B cell (primary cell): Measurements from ENCODE around the gene B4GALT4. TPM values are rescaled to one million over a fixed set of nuclear protein-coding genes. Genes with fewer than 3 reads are reported as not detected.

ENCODE experiments used
- ATAC-seq: fragments of 200-7000 bp; cut with Tn5 transposase; one replicate; pipeline ENCODE4 v1.10.0; 2021; ENCODE audit warnings: low read depth, mild to moderate bottlenecking, moderate number of reproducible peaks, moderate library complexity
- CTCF ChIA-PET: fragments of 350-600 bp; sonication (Branson Sonifier 250); formaldehyde crosslinking; loops from one replicate; lab custom pipeline; 2021; ENCODE audit warnings: antibody characterized with exemption, inconsistent platforms; lab: Charles Lee
- POLR2A ChIA-PET: fragments of 350-600 bp; sonication (Branson Sonifier 250); formaldehyde crosslinking; loops from one replicate; lab custom pipeline; 2021; ENCODE audit warnings: antibody characterized with exemption; lab: Charles Lee
- DNase-seq: peaks from one replicate; pipeline ENCODE4 v3.0.0; 2013
- H2AFZ ChIP-seq: 2 replicates; pipeline ENCODE4 v1.6.1; 2012; ENCODE audit warnings: mild to moderate bottlenecking, low read depth, low read length; ENCODE audit not compliant: insufficient read depth, poor library complexity, severe bottlenecking
- H3K27ac ChIP-seq, 2 donors: 1 replicate in 1 of 2; 2 replicates in 1 of 2; pipeline ENCODE4 v1.5.1; 2012 to 2013; ENCODE audit warnings: low read length in 2 of 2, mild to moderate bottlenecking in 2 of 2, moderate library complexity in 1 of 2
- H3K27me3 ChIP-seq, 4 experiments: fragments of 200-600 bp in 1 of 4; sonication (generic) in 1 of 4; replicated peaks in 1 of 4; 1 replicate in 2 of 4; 2 replicates in 2 of 4; pipeline versions ENCODE4 v1.6.1 to v1.7.0; 2013 to 2016; ENCODE audit warnings: low read length in 3 of 4, mild to moderate bottlenecking in 2 of 4, mixed read lengths in 1 of 4, moderate library complexity in 1 of 4; ENCODE audit not compliant: insufficient read depth in 4 of 4, control insufficient read depth in 3 of 4; ENCODE audit errors: control extremely low read depth in 1 of 4
- H3K36me3 ChIP-seq, 2 experiments: replicated peaks in 1 of 2; 1 replicate in 1 of 2; 2 replicates in 1 of 2; pipeline versions ENCODE4 v1.6.1 to v1.7.1; 2013; ENCODE audit warnings: low read length in 1 of 2; ENCODE audit not compliant: insufficient read depth in 2 of 2, control insufficient read depth in 1 of 2; ENCODE audit errors: control extremely low read depth in 1 of 2, extremely low read depth in 1 of 2
- H3K4me1 ChIP-seq, 2 donors: fragments of 200-600 bp in 1 of 2; sonication (generic) in 1 of 2; 1 replicate in 1 of 2; 2 replicates in 1 of 2; pipeline versions ENCODE4 v1.5.1 to v1.6.1; 2013 to 2017; ENCODE audit warnings: low read length in 2 of 2; ENCODE audit not compliant: control insufficient read depth in 2 of 2, insufficient read depth in 2 of 2
- H3K4me2 ChIP-seq: replicated peaks from 2 replicates; pipeline ENCODE3; 2012; ENCODE audit warnings: mild to moderate bottlenecking, low read depth, low read length; ENCODE audit not compliant: poor library complexity, severe bottlenecking
- H3K4me3 ChIP-seq, 5 experiments: fragments of 200-600 bp in 1 of 5; sonication (generic) in 1 of 5; 1 replicate in 3 of 5; 2 replicates in 2 of 5; pipeline versions ENCODE4 v1.5.1 to v1.7.0; 2011 to 2016; ENCODE audit warnings: low read length in 4 of 5, mild to moderate bottlenecking in 4 of 5, low read depth in 2 of 5, control low read depth in 1 of 5, moderate library complexity in 1 of 5; ENCODE audit not compliant: insufficient read depth in 1 of 5; ENCODE audit errors: control extremely low read depth in 1 of 5, extremely low read depth in 1 of 5
- H3K79me2 ChIP-seq: fragments of 200-600 bp; sonication (generic); one replicate; pipeline ENCODE4 v1.6.0; 2016; ENCODE audit warnings: low read length; ENCODE audit not compliant: control insufficient read depth, insufficient read depth
- H3K9ac ChIP-seq: fragments of 200-600 bp; sonication (generic); 2 replicates; pipeline ENCODE4 v1.6.1; 2017; ENCODE audit warnings: mild to moderate bottlenecking, low read length, moderate library complexity
- H3K9me3 ChIP-seq, 3 donors: one replicate each; pipeline versions ENCODE4 v1.6.1 to v1.7.1; 2013; ENCODE audit warnings: low read length in 2 of 3; ENCODE audit not compliant: control insufficient read depth in 2 of 3, insufficient read depth in 1 of 3; ENCODE audit errors: control extremely low read depth in 1 of 3
- H4K20me1 ChIP-seq: 2 replicates; pipeline ENCODE4 v1.6.0; 2012; ENCODE audit warnings: mild to moderate bottlenecking, low read length; ENCODE audit not compliant: insufficient read depth, control insufficient read depth, poor library complexity, severe bottlenecking
- H3K27ac Mint-ChIP-seq: one replicate; pipeline ENCODE4 v1.8.0; 2021; ENCODE audit warnings: mixed read lengths
- H3K27me3 Mint-ChIP-seq: one replicate; pipeline ENCODE4 v1.8.0; 2021; ENCODE audit warnings: mixed read lengths
- H3K4me1 Mint-ChIP-seq: one replicate; pipeline ENCODE4 v1.8.0; 2021; ENCODE audit warnings: mixed read lengths
- H3K4me3 Mint-ChIP-seq: one replicate; pipeline ENCODE4 v1.8.0; 2021; ENCODE audit warnings: mixed read lengths
- H3K9me3 Mint-ChIP-seq: one replicate; pipeline ENCODE4 v1.8.0; 2022; ENCODE audit warnings: mixed read lengths; ENCODE audit not compliant: insufficient read depth
- EZH2 ChIP-seq: IDR thresholded peaks from 2 replicates; pipeline ENCODE4 v1.6.1; 2012; ENCODE audit warnings: borderline replicate concordance, low read depth, mild to moderate bottlenecking, moderate library complexity, low read length; ENCODE audit not compliant: insufficient read depth, poor library complexity, severe bottlenecking
- WGBS: methylation state at CpG from one replicate; pipeline ENCODE4 v1.1.5; 2013; ENCODE audit warnings: missing lambda C conversion rate; ENCODE audit not compliant: insufficient coverage; 5-methylcytosine and 5-hydroxymethylcytosine counted together
- intact Hi-C: fragments of 100-400 bp; cut with micrococcal nuclease; formaldehyde crosslinking; loops from one replicate; pipeline ENCODE4 v1.10.0; 2022
- polyA plus RNA-seq: library from polyadenylated mRNA; depleted of rRNA; stranded (reverse); fragments of >200 nt; gene quantifications from 2 replicates; pipeline ENCODE4 v1.2.3, GENCODE V29; 2012
- total RNA-seq, 2 donors: library from RNA; stranded (reverse); fragments of 120-200 nt in 1 of 2; gene quantifications; 1 replicate in 1 of 2; 2 replicates in 1 of 2; pipeline versions ENCODE4 v1.2.3 to v1.2.4, GENCODE V29; 2013 to 2022
- TF ChIP-seq, protein P1 (sequence below): fragments of 200-600 bp; IDR thresholded peaks from one replicate; pipeline ENCODE4 v1.8.0; 2022; ENCODE audit warnings: antibody characterized with exemption, mild to moderate bottlenecking

Gene B4GALT4
- total and polyA plus RNA-seq, 2 donors (not counting 1 experiment from before 2014, with no cell fraction given): 7.1 to 21.9 TPM

DNA sequence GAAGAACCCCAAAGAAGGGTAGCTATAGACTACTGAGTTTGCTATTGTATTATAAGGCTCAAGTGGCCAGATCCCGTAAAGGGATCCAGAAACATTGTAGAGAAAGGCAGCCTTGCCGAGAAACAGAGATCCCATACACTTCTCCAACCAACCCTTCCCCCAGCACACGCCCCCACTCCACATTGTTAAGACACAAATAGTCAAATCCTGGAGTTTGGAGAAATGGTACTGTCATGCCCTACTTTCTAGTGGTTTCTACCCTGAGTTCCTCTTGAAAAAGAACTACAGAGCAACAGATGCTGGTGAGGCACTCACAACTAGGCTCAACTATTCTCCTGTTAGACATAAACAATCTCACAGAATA is 33.2 kb downstream of the B4GALT4 start:
- no peak overlapping the region for H3K4me3 Mint-ChIP-seq
- no peaks in the 10 kb centered on the region for H3K27me3 Mint-ChIP-seq
- H3K27ac ChIP-seq: no peak overlapping the region
- H3K9me3 ChIP-seq: no peaks in the 10 kb centered on the region
- H3K4me3 ChIP-seq: no peak overlapping the region
- H2AFZ ChIP-seq: no peak overlapping the region
- no peak for DNase-seq
- WGBS: 100% methylated on average over 1 of the region's 3 CpGs
- no peaks in the 10 kb centered on the region for H3K9me3 Mint-ChIP-seq
- H4K20me1 ChIP-seq: no peaks in the 10 kb centered on the region
- ChIA-PET POLR2A (no interaction called here), CTCF (no interaction called here)
- intact Hi-C loops: no loop called here
- ATAC-seq: no peak
- no peak overlapping the region for H3K4me2 ChIP-seq
- H3K27ac Mint-ChIP-seq: no peak overlapping the region
- H3K9ac ChIP-seq: no peak overlapping the region
- no peaks in the 10 kb centered on the region for H3K4me1 Mint-ChIP-seq
- no peaks in the 10 kb centered on the region for H3K27me3 ChIP-seq
- H3K79me2 ChIP-seq: no peaks in the 10 kb centered on the region
- H3K4me1 ChIP-seq: no peaks in the 10 kb centered on the region
- H3K36me3 ChIP-seq: peaks cover 5 to 14% of the 10 kb centered on the region in 2 experiments
- TF ChIP-seq EZH2: no peak
- TF ChIP-seq, protein P1, sequence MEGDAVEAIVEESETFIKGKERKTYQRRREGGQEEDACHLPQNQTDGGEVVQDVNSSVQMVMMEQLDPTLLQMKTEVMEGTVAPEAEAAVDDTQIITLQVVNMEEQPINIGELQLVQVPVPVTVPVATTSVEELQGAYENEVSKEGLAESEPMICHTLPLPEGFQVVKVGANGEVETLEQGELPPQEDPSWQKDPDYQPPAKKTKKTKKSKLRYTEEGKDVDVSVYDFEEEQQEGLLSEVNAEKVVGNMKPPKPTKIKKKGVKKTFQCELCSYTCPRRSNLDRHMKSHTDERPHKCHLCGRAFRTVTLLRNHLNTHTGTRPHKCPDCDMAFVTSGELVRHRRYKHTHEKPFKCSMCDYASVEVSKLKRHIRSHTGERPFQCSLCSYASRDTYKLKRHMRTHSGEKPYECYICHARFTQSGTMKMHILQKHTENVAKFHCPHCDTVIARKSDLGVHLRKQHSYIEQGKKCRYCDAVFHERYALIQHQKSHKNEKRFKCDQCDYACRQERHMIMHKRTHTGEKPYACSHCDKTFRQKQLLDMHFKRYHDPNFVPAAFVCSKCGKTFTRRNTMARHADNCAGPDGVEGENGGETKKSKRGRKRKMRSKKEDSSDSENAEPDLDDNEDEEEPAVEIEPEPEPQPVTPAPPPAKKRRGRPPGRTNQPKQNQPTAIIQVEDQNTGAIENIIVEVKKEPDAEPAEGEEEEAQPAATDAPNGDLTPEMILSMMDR: no peak

DNA sequence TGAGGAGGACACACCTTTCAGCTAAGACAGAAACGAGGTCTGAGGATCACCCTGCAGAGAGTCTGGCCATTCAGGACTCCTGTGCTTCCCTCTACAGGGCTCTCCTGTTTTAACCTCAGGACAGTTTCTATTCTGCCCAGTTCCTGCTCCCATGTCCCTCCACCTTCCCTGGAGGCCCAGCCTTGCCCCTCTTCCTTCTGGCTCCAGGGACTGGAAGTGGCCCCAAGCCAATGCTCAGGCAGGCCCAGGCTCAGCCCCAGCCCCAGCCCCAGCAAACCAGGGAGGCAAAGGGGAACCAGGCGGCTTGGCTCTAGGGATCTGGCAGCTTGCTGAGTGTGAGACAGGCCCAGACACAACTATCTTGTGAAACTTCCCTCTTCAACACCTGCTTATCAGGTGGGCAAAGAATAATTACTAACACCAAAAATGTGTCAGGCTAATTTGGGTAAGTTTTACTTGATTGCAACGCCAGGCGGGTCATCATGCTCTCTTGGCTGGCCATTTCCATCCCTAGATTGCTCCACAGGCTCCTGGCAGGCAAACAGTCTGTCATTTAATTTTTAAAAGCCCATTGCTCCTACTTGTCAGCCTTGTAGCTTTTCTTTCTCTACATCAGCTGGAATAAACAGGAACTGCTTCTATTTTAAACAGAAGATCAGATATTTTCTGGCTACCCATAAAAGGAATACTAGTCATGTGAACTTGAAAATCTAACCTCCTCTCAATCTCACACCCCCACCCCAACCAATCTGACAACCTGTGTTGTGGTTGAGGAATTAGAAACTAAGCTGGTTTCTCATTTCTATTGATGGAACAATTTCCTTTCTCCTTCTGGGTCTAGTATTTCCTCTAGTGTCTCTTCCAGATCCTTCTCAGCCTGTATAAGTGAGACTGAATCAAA is 33.8 kb downstream of the B4GALT4 start:
- TF ChIP-seq, protein P1: no peak
- TF ChIP-seq EZH2: no peak
- Mint-ChIP-seq H3K4me3 (no peak overlapping the region), H3K4me1 (no peaks in the 10 kb centered on the region), H3K9me3 (no peaks in the 10 kb centered on the region), H3K27me3 (no peaks in the 10 kb centered on the region), H3K27ac (no peak overlapping the region)
- Histone ChIP-seq H4K20me1 (no peaks in the 10 kb centered on the region), H3K79me2 (no peaks in the 10 kb centered on the region), H3K4me3 (no peak overlapping the region), H3K27ac (no peak overlapping the region), H3K4me1 (no peaks in the 10 kb centered on the region), H3K9me3 (no peaks in the 10 kb centered on the region), H3K4me2 (no peak overlapping the region), H2AFZ (no peak overlapping the region), H3K9ac (no peak overlapping the region), H3K36me3 (peaks cover 2 to 8% of the 10 kb centered on the region in 2 experiments), H3K27me3 (no peaks in the 10 kb centered on the region)
- 92% methylated on average over 3 of the region's 4 CpGs for WGBS
- no peak for ATAC-seq
- POLR2A ChIA-PET: no interaction called here
- intact Hi-C loops: no loop called here
- CTCF ChIA-PET: no interaction called here
- no peak for DNase-seq
